CD4-positive, alpha-beta T cell treated with Interleukin-12 subunit alpha and Interleukin-12 subunit beta, for 1 hour (primary cell): ENCODE measurements around the gene MYOM3.

ENCODE experiments used
- DNase-seq: peaks from one replicate; pipeline ENCODE4 v3.0.0-alpha.2; 2020

The MYOM3 gene

GRCh38 chr1:24111996-24112779 is at the start of gene MYOM3:
MYOM3 (minus strand) TSS chr1:24112135; CDS start chr1:24108636, 3,499 bp downstream.
- DNase-seq = peak; percentile 43

DNA sequence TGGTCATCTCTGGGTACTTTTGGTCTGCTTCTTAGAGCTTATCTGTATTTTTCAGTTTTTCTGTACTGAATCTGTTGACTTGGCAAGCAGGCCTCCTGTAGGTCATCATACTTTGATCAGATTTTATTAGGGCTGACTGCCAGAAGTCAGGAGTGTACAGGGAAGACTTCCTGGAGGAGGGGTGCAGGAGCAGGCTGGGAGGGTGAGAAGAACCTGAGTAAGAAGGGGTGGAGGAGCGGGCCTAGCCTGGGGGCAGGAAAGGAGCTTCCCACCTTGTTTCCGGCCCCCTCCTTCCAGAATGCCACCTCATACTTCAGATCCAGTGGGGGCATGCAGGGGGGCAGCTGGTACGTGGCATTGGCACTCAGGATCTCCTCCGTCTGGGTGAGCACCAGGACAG is 49.3 kb upstream of the MYOM3 start:
- no peak for DNase-seq

DNA sequence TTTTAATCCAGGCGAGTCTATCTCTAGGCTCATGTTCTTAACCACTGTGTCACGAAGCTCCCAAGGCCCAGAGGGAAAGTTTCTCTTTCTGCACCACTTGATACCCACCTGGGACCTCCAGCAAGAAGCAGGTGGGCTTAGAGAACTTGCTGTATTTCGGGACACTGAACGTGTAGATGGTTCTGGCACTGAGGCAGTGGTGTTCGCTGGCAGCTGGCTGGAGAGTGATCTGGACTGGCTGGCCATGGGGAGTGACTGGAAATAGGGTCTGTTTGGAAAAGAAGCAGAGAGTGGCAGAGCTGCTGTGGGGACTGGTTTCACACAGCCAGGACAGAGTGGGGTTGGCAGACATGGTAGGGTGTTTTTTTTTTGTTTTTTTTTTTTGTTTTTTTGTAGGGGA is 47.4 kb upstream of the MYOM3 start:
- no peak for DNase-seq

DNA sequence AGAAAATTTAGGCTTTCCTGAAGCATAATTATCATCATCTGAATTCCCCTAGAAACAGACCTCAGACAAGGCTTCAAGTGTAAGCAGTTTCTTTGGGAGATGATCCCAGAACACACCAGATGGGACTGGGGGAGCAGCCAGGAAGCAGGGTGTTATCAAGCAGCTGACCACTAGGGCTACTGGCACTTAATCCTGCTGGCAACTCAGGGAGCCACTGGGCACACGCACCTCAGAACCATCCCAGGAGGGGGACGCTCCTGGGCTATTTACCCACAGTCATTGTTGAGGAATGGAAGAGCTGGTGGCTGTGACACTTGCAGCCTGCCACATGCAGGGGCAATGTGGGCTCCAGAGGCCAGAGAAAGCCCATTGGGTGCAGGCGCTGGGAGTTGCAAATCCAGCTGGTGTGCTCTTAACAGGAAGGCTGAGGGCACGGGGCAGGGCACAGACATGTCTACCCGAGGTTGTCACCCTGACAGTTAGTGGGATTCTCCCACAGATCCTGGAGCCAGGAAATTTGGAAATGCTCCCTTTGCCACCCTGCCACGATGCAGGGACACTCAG is 46.1 kb upstream of the MYOM3 start:
- DNase-seq = no peak

DNA sequence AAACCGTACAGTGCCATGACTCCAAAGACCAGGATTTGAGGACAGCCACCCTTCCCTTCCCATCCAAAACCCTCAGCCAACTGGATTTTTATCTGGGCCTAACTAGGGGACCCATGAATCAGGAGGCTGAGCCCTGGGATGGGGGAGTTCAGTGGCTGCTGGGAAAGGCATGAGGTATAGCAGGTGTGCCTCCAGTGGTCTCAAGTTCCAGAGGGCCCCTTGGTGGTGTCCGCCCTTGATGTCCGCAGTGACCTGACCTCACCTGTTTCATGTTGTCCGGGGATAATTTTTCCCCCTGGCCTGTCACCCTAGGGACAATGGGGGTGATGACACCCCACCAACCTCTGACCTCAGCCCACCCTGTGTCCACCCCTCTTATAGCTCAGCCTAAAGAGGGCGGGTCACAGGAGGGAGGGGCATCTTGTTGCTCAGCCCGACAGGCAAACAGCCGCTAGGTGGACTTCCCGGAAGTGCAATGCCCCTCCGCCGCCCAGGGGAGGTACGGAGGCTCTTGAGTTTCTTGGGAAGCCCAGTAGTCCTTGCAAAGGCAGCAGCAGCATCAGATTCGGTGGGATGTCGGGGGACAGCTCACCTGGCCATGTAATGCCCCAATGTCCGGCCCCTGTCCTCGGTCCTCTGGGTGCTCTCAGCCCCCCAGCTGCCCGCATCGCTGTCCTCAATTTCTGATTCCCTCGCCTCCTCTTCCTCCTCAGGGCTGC is 44.8 kb upstream of the MYOM3 start:
- no peak for DNase-seq

GRCh38 chr1:24155011-24155782 is 43.3 kb upstream of the MYOM3 start:
- DNase-seq = no peak

DNA sequence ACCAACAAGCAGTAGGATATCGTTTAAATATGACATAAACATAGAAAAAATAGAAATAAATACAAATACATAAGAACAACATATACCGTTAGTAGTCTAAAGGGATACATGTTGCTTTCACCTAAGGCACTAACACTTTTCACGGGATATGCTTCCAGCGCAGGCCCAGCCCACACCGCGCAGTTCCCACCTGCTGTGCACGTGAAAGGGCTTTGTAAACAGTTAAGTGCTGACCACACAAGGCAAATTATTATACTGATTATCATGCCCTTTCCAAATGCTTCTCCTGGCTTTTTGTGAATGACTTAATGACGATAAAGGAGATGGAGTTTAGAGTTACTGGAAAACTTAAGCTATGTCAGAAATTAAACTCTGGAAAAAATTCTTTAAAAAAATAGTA is 42.3 kb upstream of the MYOM3 start:
- no peak for DNase-seq

DNA sequence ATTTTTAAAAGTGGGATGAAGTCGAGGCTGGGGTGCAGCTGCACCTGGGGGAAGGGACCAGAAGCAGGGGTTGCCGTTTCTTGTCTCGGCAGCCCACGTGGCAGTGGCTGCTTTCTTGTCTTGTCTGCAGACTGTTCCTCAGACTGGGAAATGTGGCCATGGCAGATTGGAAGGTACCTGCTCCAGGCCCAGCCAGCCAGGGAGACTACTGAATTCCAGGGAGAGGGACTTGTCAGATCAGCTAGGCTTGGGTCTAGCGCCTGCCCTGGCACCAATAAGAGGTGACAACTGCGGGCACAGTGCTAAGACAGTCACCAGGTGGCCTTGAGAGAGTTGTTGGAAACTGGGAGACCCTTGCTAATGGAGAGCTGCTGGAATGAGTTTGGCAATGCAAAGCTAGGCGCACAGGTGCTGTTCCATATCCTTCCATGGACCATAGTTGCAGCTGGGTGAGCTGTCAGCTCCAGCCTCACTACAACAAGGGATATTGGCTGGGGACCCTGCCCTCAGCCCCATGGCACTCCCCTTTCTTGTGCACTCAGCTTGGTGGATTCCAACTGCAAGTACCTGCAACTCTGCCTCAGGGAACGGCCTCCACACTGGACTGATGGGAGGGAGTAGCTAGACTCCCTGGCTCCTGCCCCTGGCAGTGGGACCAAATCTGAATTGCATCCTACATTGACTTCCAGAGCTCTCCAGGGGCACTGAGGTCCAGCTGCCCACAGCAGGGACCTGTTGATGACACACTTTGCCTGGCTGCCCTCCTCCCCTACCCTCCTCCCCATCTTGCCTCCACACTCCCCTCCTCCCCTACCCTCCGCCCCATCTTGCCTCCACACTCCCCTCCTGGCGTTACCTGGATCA is 40.9 kb upstream of the MYOM3 start:
- DNase-seq = no peak

DNA sequence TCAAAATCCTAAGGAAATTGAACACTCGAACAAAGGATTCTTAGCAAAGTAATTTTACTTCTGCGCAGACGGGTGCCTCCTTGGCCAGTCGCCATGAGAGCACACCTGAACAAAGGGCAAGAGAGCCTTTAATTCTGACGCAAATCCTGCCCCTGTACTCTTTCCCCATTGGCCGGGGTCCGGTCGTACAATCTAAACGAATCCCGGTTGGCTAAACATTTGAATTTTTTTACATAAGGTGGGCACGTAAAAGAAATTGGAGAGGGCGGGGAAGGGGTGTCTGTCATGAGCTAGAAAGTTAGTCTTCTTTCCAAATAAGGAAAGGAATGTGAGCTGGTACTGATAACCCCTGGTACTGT is 39.2 kb upstream of the MYOM3 start:
- DNase-seq = no peak

- peak; percentile 82 for DNase-seq
Measured at GRCh38 chr1:24150234-24151174, 38.6 kb upstream of the MYOM3 start.

DNA sequence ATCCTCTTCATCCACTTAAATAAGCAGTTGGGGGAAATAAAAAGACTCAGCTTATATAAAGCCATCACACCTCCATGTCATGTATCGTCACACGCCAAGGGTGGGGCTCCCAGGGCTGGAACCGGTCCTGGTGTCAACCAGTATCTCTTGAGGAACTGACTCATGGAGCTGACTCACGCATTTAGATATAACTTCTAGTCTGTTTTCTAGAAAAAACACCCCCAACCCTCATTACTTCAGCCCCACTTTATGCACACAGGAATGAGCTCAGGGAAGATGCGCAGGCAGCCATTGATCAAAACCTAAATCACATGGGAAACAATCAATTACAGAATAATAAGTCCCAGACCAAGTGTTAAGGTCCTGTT is 37.9 kb upstream of the MYOM3 start:
- no peak for DNase-seq

- no peak for DNase-seq
Measured at GRCh38 chr1:24147816-24148215, 35.9 kb upstream of the MYOM3 start.

DNA sequence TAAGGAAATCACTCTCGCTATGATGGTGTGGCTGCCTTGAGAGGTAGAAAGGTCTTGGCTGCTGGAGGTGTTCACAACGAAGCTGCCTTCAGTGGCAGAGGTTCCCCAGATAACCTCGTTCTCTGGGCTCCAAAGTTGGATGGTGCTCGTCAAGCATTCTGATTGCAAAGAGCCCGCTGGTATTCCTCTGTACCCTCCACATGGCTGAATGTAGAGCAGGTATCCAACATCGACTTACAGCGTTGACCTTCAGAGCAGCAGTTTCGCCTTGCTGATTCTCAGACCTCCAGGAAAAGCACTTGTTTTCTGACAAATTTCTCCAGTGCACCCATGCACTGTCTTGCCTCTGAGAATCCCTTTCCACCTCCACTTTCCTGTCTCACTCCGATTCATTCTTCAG is 35.3 kb upstream of the MYOM3 start:
- DNase-seq = no peak

DNA sequence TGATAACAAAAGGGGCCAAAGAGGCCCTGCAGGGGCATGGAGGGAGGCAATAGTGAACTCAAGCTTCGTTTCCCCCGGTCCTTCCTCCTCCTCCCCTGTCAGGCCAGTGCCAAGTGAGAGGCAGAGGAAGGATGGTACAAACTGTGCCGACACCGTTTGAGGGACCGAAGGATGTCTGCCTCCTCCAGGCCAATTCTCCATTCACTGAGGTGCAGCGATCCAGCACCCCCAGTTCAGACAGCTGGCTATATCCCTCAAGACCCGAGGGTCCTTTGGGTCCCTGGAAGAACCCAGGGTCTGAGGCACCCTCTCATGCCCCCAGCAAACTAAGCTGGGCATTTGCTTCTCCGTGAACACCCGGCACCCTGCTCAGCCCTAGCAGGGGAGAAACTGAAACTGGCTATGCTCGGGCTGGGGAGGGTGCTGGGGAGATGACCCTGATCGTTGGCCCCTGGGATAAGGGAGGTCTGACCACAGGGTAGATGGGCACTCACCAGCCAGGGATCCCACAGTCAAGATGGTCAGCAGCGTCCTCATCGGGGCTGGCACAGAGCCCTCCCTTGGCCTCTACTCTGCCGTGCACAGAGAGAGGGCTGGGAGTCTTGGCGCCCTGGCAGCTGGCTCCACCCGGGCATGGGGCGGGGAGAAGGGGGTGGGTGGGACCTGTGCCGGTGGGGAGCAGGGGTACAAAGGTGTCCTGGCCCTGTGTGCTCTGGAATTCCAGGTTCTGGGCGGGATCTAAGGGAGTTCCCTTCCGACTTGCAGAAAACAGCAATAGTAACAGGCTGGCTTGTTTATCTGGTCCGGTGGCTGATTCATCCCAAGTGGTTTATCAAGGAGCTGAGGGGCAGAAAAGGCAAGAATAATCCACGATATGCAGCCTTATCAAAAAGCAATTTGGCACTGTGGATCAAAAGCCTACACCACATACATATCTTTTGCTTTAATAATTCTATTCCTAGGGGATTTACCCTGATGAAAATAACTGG is 30.9 kb upstream of the MYOM3 start, which contains the start of gene IL22RA1:
Gene IL22RA1 (minus strand): TSS at position 595 of the 989 bp plus-strand sequence. CDS start 58 bp downstream, at position 537.
- DNase-seq = no peak

- DNase-seq = no peak
Measured at GRCh38 chr1:24141311-24141997, 29.5 kb upstream of the MYOM3 start.

- no peak for DNase-seq
Measured at GRCh38 chr1:24140741-24141181, 28.8 kb upstream of the MYOM3 start.

GRCh38 chr1:24139841-24140425 is 28.0 kb upstream of the MYOM3 start:
- DNase-seq = no peak

GRCh38 chr1:24139222-24139489 is 27.2 kb upstream of the MYOM3 start:
- no peak for DNase-seq
